Testis (tissue), 3 donors: ENCODE data around the gene FHIT. TPM values are rescaled to one million over a fixed set of nuclear protein-coding genes. Genes with fewer than 3 reads are reported as not detected.

Experiments used
- DNase-seq: peaks from one replicate; pipeline ENCODE4 v3.0.0-alpha.2; 2019
- H3K27ac ChIP-seq, 2 donors: fragments of 200-600 bp; sonication (generic); one replicate each; pipeline ENCODE4 v1.5.1; 2019
- H3K27me3 ChIP-seq: fragments of 200-600 bp; sonication (generic); one replicate; pipeline ENCODE4 v1.5.1; 2019
- H3K36me3 ChIP-seq: fragments of 200-600 bp; sonication (generic); one replicate; pipeline ENCODE4 v1.5.1; 2017; ENCODE audit warnings: low read depth; ENCODE audit errors: missing control alignments
- H3K4me1 ChIP-seq: fragments of 200-600 bp; sonication (generic); one replicate; pipeline ENCODE4 v1.5.1; 2019
- H3K4me3 ChIP-seq, 2 donors: fragments of 200-600 bp; sonication (generic); one replicate each; pipeline ENCODE4 v1.5.1; 2017 to 2019
- H3K9me3 ChIP-seq: fragments of 200-600 bp; sonication (generic); one replicate; pipeline ENCODE4 v1.5.1; 2017
- POLR2A ChIP-seq: fragments of 450-650 bp; IDR thresholded peaks from one replicate; pipeline ENCODE4 v1.6.1; 2017; ENCODE audit warnings: antibody characterized with exemption, mild to moderate bottlenecking, moderate library complexity
- WGBS, 2 donors: methylation state at CpG; one replicate each; pipeline ENCODE4 v1.1.5; 2018; 5-methylcytosine and 5-hydroxymethylcytosine counted together
- intact Hi-C: fragments of 100-400 bp; cut with DNase I; formaldehyde crosslinking; loops from one replicate; pipeline ENCODE4 v1.15.1; 2023; ENCODE audit warnings: low total_unique reads
- polyA plus RNA-seq: library from polyadenylated mRNA; stranded (reverse); fragments of 350-450 nt; fragmentation: Illumina TruSeq; extraction: RNeasy Lipid Tissue Mini Kit (QIAGEN cat#74804); gene quantifications from one replicate; pipeline ENCODE4 v1.2.3, GENCODE V29; 2014; ENCODE audit warnings: low read depth, low replicate concordance; ENCODE audit not compliant: insufficient read depth
- total RNA-seq, 2 donors: library from RNA; depleted of rRNA; stranded (reverse); fragments of >200 nt; gene quantifications; one replicate each; pipeline ENCODE4 v1.2.3, GENCODE V29; 2016
- TF ChIP-seq, protein P1 (sequence below), 3 experiments: fragments of 450-650 bp in 2 of 3; fragments of 200-600 bp in 1 of 3; sonication (generic) in 1 of 3; IDR thresholded peaks; one replicate each; pipeline ENCODE4 v1.5.1; 2016 to 2019; ENCODE audit warnings: antibody characterized with exemption in 3 of 3, mild to moderate bottlenecking in 2 of 3, moderate library complexity in 1 of 3

Gene FHIT
- total and polyA plus RNA-seq, 3 donors from 2014 or later = 10.1 to 29.6 (median 15.5) TPM

GRCh38 chr3:60199306-60199705 is 1051.9 kb downstream of the FHIT start:
- H3K9me3 ChIP-seq = no peaks in the 10 kb centered on the region
- H3K4me3 ChIP-seq = no peak overlapping the region
- H3K27me3 ChIP-seq = no peaks in the 10 kb centered on the region
- H3K27ac ChIP-seq = no peak overlapping the region
- no peak for TF ChIP-seq POLR2A
- TF ChIP-seq, protein P1, sequence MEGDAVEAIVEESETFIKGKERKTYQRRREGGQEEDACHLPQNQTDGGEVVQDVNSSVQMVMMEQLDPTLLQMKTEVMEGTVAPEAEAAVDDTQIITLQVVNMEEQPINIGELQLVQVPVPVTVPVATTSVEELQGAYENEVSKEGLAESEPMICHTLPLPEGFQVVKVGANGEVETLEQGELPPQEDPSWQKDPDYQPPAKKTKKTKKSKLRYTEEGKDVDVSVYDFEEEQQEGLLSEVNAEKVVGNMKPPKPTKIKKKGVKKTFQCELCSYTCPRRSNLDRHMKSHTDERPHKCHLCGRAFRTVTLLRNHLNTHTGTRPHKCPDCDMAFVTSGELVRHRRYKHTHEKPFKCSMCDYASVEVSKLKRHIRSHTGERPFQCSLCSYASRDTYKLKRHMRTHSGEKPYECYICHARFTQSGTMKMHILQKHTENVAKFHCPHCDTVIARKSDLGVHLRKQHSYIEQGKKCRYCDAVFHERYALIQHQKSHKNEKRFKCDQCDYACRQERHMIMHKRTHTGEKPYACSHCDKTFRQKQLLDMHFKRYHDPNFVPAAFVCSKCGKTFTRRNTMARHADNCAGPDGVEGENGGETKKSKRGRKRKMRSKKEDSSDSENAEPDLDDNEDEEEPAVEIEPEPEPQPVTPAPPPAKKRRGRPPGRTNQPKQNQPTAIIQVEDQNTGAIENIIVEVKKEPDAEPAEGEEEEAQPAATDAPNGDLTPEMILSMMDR (IDR thresholded peaks at IDR 0.05) = no peak
- DNase-seq = no peak
- 0 to 54% methylated on average over 1 of the region's 1 CpG for WGBS, 2 donors
- H3K4me1 ChIP-seq = no peaks in the 10 kb centered on the region
- no peaks in the 10 kb centered on the region for H3K36me3 ChIP-seq
- intact Hi-C loops = no loop called here

DNA sequence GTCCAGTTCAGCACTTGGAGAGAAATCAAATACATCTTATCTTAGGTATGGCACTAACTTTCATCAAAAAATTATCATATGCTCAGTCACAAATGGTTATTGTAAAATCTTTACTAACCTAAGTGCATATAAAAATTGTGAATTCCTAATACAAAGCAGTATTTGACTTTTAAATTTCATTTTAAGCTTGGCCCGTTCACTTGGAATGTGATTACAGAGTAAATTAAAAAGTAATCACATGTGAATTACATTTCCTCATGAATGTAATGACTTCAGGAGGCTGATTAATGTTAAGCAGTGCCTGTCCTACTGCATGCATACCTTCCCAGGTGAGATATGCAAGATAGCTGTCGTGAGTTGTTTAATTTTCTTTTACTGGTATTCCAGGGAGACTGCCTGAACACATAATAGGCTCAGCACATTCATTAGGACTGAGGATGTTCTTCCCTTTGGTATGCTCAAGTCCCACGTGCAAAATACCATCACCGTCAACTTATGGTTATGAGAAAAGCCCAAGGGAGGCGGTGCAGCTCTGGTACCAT is 1053.0 kb downstream of the FHIT start:
- Histone ChIP-seq H3K27me3 (no peaks in the 10 kb centered on the region), H3K4me3 (no peak overlapping the region), H3K27ac (no peak overlapping the region), H3K9me3 (no peaks in the 10 kb centered on the region), H3K36me3 (no peaks in the 10 kb centered on the region), H3K4me1 (no peaks in the 10 kb centered on the region)
- WGBS, 2 donors = 91 to 98% methylated on average over 5 of the region's 5 CpGs
- DNase-seq = no peak
- intact Hi-C loops = no loop called here
- TF ChIP-seq, protein P1 (IDR thresholded peaks at IDR 0.05) = no peak
- TF ChIP-seq POLR2A = no peak

- Histone ChIP-seq H3K27ac (no peak overlapping the region), H3K4me1 (no peaks in the 10 kb centered on the region), H3K9me3 (no peaks in the 10 kb centered on the region), H3K4me3 (no peak overlapping the region), H3K36me3 (no peaks in the 10 kb centered on the region), H3K27me3 (no peaks in the 10 kb centered on the region)
- no peak for TF ChIP-seq POLR2A
- TF ChIP-seq, protein P1 (IDR thresholded peaks at IDR 0.05) = no peak
- 87 to 93% methylated on average over 7 of the region's 7 CpGs for WGBS, 2 donors
- intact Hi-C loops = no loop called here
- no peak for DNase-seq
Measured at GRCh38 chr3:60192297-60193114, 1058.7 kb downstream of the FHIT start.

DNA sequence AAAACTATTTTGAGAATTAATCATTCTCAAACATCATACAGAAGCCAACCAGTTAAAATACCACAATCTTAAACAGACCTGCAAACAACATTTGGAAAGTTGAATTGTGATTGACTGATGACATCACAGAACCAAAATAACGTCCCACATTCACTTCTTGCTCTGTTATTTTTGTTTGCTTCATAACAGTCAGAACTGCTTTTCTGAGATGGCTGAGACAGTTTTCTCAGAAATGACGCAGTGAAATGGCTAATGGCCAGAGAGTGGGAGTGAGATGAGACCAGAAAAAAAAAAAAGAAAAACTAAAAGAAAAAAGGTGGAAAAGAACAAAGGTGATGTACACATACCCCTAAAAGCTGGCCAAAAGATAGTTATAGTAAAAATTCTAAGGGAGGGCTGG is 1061.2 kb downstream of the FHIT start:
- H3K4me3 ChIP-seq = no peak overlapping the region
- H3K36me3 ChIP-seq = no peaks in the 10 kb centered on the region
- intact Hi-C loops = no loop called here
- no peak overlapping the region for H3K27ac ChIP-seq
- no peaks in the 10 kb centered on the region for H3K9me3 ChIP-seq
- no peaks in the 10 kb centered on the region for H3K27me3 ChIP-seq
- 63 to 69% methylated on average over 2 of the region's 2 CpGs for whole genome bisulfite sequencing, 2 donors
- H3K4me1 ChIP-seq = no peaks in the 10 kb centered on the region
- DNase-seq = no peak
- TF ChIP-seq, protein P1 (IDR thresholded peaks at IDR 0.05) = no peak
- no peak for TF ChIP-seq POLR2A
